Endothelial cell of umbilical vein (primary cell): ENCODE measurements around the gene LIPI.
"Not testable (repeated sequence)": the region's sequence is repeated elsewhere in the genome, so short reads cannot be mapped to it uniquely, and the experiment has no call there.

Experiments
- EZH2 ChIP-seq: IDR thresholded peaks from 2 replicates; pipeline ENCODE4 v1.6.1; 2012; ENCODE audit warnings: borderline replicate concordance, low read depth, mild to moderate bottlenecking, moderate library complexity, low read length, inconsistent platforms; ENCODE audit not compliant: severe bottlenecking
- GATA2 ChIP-seq: IDR thresholded peaks from 2 replicates; pipeline ENCODE4 v1.7.0; 2011; ENCODE audit warnings: low read depth, mild to moderate bottlenecking, moderate library complexity, mixed read lengths, low read length; ENCODE audit not compliant: insufficient read length, insufficient read depth
- MAX ChIP-seq: IDR thresholded peaks from 2 replicates; pipeline ENCODE4 v1.6.1; 2011; ENCODE audit not compliant: insufficient read depth, insufficient read length
- MYC ChIP-seq: IDR thresholded peaks from one replicate; pipeline ENCODE4 v1.6.1; 2011; ENCODE audit warnings: mild to moderate bottlenecking, low read depth, low read length
- POLR2A ChIP-seq: IDR thresholded peaks from 2 replicates; pipeline ENCODE4 v1.6.1; 2012; ENCODE audit warnings: low read depth, mild to moderate bottlenecking, control low read depth, low read length
- POLR2AphosphoS5 ChIP-seq: IDR thresholded peaks from 2 replicates; pipeline ENCODE4 v1.6.1; 2012; ENCODE audit warnings: low read depth, mild to moderate bottlenecking, control low read depth, low read length, moderate library complexity; ENCODE audit not compliant: insufficient read depth
- TF ChIP-seq, protein P1 (sequence below), 2 donors: IDR thresholded peaks; 1 replicate in 1 of 2; 2 replicates in 1 of 2; pipeline ENCODE4 v1.5.1; 2011; ENCODE audit warnings: low read length in 2 of 2, mild to moderate bottlenecking in 2 of 2, moderate library complexity in 2 of 2, control low read depth in 1 of 2, inconsistent platforms in 1 of 2, low read depth in 1 of 2; ENCODE audit not compliant: insufficient read depth in 1 of 2; ENCODE audit errors: extremely low read depth in 1 of 2

DNA sequence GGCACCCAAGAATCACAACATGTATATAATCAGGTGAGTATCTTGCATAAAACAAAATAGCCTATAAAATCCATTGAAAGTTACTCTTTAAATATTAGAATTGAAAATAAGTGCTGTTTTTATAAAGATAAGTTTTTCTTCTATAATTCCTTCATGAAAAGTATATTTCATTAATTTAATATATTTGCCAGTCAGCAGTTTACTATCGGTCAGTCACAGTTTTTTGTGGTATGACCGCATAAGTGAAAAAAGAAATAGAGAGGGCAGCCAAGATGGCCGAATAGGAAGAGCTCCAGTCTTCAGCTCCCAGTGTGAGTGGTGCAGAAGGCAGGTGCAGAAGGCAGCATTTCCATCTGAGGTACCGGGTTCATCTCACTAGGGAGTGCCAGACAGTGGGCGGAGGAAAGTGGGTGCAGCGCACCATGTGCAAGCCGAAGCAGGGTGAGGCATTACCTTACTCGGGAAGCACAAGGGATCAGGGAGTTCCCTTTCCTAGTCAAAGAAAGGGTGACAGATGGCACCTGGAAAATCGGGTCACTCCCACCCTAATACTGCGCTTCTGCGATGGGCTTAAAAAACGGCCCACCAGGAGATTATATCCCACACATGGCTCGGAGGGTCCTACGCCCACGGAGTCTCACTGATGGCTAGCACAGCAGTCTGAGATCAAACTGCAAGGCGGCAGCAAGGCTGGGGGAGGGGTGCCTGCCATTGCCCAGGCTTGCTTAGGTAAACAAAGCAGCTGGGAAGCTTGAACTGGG lies 44.1 kb downstream of the LIPI start:
- TF ChIP-seq, protein P1, sequence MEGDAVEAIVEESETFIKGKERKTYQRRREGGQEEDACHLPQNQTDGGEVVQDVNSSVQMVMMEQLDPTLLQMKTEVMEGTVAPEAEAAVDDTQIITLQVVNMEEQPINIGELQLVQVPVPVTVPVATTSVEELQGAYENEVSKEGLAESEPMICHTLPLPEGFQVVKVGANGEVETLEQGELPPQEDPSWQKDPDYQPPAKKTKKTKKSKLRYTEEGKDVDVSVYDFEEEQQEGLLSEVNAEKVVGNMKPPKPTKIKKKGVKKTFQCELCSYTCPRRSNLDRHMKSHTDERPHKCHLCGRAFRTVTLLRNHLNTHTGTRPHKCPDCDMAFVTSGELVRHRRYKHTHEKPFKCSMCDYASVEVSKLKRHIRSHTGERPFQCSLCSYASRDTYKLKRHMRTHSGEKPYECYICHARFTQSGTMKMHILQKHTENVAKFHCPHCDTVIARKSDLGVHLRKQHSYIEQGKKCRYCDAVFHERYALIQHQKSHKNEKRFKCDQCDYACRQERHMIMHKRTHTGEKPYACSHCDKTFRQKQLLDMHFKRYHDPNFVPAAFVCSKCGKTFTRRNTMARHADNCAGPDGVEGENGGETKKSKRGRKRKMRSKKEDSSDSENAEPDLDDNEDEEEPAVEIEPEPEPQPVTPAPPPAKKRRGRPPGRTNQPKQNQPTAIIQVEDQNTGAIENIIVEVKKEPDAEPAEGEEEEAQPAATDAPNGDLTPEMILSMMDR (IDR thresholded peaks at IDR 0.05; ENCODE audit: extremely low read depth in 1 of 2, insufficient read depth in 1 of 2, low read depth in 1 of 2, low read length in 2 of 2): not testable (repeated sequence)
- not testable (repeated sequence) for TF ChIP-seq MYC, POLR2AphosphoS5, EZH2, GATA2, MAX, POLR2A
